ENCODE measurements around the gene SCNN1A.

- TF ChIP-seq, protein P1, sequence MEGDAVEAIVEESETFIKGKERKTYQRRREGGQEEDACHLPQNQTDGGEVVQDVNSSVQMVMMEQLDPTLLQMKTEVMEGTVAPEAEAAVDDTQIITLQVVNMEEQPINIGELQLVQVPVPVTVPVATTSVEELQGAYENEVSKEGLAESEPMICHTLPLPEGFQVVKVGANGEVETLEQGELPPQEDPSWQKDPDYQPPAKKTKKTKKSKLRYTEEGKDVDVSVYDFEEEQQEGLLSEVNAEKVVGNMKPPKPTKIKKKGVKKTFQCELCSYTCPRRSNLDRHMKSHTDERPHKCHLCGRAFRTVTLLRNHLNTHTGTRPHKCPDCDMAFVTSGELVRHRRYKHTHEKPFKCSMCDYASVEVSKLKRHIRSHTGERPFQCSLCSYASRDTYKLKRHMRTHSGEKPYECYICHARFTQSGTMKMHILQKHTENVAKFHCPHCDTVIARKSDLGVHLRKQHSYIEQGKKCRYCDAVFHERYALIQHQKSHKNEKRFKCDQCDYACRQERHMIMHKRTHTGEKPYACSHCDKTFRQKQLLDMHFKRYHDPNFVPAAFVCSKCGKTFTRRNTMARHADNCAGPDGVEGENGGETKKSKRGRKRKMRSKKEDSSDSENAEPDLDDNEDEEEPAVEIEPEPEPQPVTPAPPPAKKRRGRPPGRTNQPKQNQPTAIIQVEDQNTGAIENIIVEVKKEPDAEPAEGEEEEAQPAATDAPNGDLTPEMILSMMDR (IDR thresholded peaks at IDR 0.05) = no peak
- no peak for TF ChIP-seq POLR2A (IDR thresholded peaks at IDR 0.05)
Observed at GRCh38 chr12:6420364-6420763, 45.0 kb upstream of the SCNN1A start.
